Psoas muscle (tissue), 8 donors: ENCODE measurements around the gene HOXB1. TPM values are rescaled to one million over a fixed set of nuclear protein-coding genes. Genes with fewer than 3 reads are reported as not detected.
"Not testable (repeated sequence)": the region's sequence is repeated elsewhere in the genome, so short reads cannot be mapped to it uniquely, and the experiment has no call there.

Experiments used
- ATAC-seq, 4 donors: fragments of 200-7000 bp; cut with Tn5 transposase; one replicate each; pipeline ENCODE4 v1.9.1; 2020; ENCODE audit warnings: moderate library complexity in 3 of 4, mild to moderate bottlenecking in 2 of 4
- DNase-seq, 2 donors: peaks; one replicate each; pipeline ENCODE4 v3.0.0-alpha.2; 2020
- H3K27ac ChIP-seq: fragments of 200-600 bp; one replicate; pipeline ENCODE4 v1.8.0; 2022
- H3K27me3 ChIP-seq, 3 donors: fragments of 200-600 bp in 1 of 3; one replicate each; pipeline versions ENCODE4 v1.6.1 to v1.8.0; 2013 to 2022; ENCODE audit warnings: low read length in 2 of 3, mild to moderate bottlenecking in 2 of 3, moderate library complexity in 1 of 3; ENCODE audit not compliant: insufficient read depth in 3 of 3
- H3K36me3 ChIP-seq, 2 donors: fragments of 200-600 bp in 1 of 2; one replicate each; pipeline versions ENCODE4 v1.6.1 to v1.8.0; 2013 to 2022; ENCODE audit warnings: low read depth in 1 of 2, mild to moderate bottlenecking in 1 of 2, moderate library complexity in 1 of 2; ENCODE audit not compliant: insufficient read depth in 1 of 2
- H3K4me1 ChIP-seq: fragments of 200-600 bp; one replicate; pipeline ENCODE4 v1.8.0; 2022
- H3K4me3 ChIP-seq: fragments of 200-600 bp; one replicate; pipeline ENCODE4 v1.8.0; 2022; ENCODE audit warnings: mild to moderate bottlenecking
- H3K9me3 ChIP-seq: fragments of 200-600 bp; one replicate; pipeline ENCODE4 v1.8.0; 2022
- CTCF ChIP-seq: fragments of 200-600 bp; IDR thresholded peaks from one replicate; pipeline ENCODE4 v1.8.0; 2022; ENCODE audit warnings: antibody characterized with exemption
- WGBS, 3 donors: extraction: QIAGEN DNeasy Blood & Tissue Kit; methylation state at CpG; one replicate each; pipeline versions ENCODE4 v1.1.6 to v1.1.7; 2013; 5-methylcytosine and 5-hydroxymethylcytosine counted together
- intact Hi-C, 2 donors: fragments of 100-400 bp; cut with DNase I; formaldehyde crosslinking; loops; one replicate each; pipeline versions ENCODE4 v1.11.0 to v1.14.2; 2022
- polyA plus RNA-seq, 3 donors: library from polyadenylated mRNA; stranded (reverse); fragments of 200-250 nt; gene quantifications; one replicate each; pipeline ENCODE4 v1.2.3, GENCODE V29; 2013
- total RNA-seq, 4 donors: library from RNA; stranded (reverse); fragmentation: NEBNext Ultra II Directional in 2 of 4; extraction: Animal tissue kit (Norgen Biotek cat#: 25700) in 2 of 4; gene quantifications; one replicate each; pipeline versions ENCODE4 v1.2.1 to v1.2.4, GENCODE V29; 2021 to 2023
- donor health status: healthy with polysubstance abuse.
- donor health status: DM: no; HTN: no; CAD: no; lungs with moderate emphysema.
- donor health status: Bipolar disorder and iron deficiency.
- donor health status: healthy.
- donor health status: DM: yes; HTN: yes; CAD: no.
- donor health status: DM: no; HTN: no; CAD: no.
- donor health status: DM: no; HTN: no; CAD: no.
- donor health status: DM: yes; HTN: yes; CAD: no.

The HOXB1 gene
- total and polyA plus RNA-seq, 7 donors: not detected

GRCh38 chr17:48513666-48514455 lies 16.9 kb downstream of the HOXB1 start:
- H3K4me3 ChIP-seq: no peak overlapping the region
- no peak overlapping the region for H3K27ac ChIP-seq
- ATAC-seq: no peak
- no peak for DNase-seq
- H3K27me3 ChIP-seq: peaks cover 0 to 31% (median 5%) of the 10 kb centered on the region in 3 donors
- no peaks in the 10 kb centered on the region for H3K36me3 ChIP-seq
- intact Hi-C loops: no loop called here
- WGBS, 3 donors: 70 to 79% (median 72%) methylated on average over 6 of the region's 6 CpGs
- no peaks in the 10 kb centered on the region for H3K9me3 ChIP-seq
- H3K4me1 ChIP-seq: no peaks in the 10 kb centered on the region
- no peak for TF ChIP-seq CTCF

GRCh38 chr17:48513097-48513496 lies 17.7 kb downstream of the HOXB1 start:
- peaks cover 4 to 38% (median 5%) of the 10 kb centered on the region in 3 donors for H3K27me3 ChIP-seq
- H3K9me3 ChIP-seq: no peaks in the 10 kb centered on the region
- H3K4me1 ChIP-seq: no peaks in the 10 kb centered on the region
- no peak for DNase-seq
- no peak for ATAC-seq
- no peak overlapping the region for H3K4me3 ChIP-seq
- intact Hi-C loops: no loop called here
- no peaks in the 10 kb centered on the region for H3K36me3 ChIP-seq
- no peak overlapping the region for H3K27ac ChIP-seq
- TF ChIP-seq CTCF: no peak
- WGBS, 3 donors: 58 to 66% (median 63%) methylated on average over 7 of the region's 7 CpGs

GRCh38 chr17:48510761-48511604 lies 19.8 kb downstream of the HOXB1 start:
- DNase-seq (no peak), ATAC-seq (no peak)
- WGBS, 3 donors: 78 to 84% (median 82%) methylated on average over 7 of the region's 7 CpGs
- peaks cover 5 to 42% (median 6%) of the 10 kb centered on the region in 3 donors for H3K27me3 ChIP-seq
- H3K4me1 ChIP-seq: no peaks in the 10 kb centered on the region
- H3K9me3 ChIP-seq: no peaks in the 10 kb centered on the region
- H3K27ac ChIP-seq: no peak overlapping the region
- no peak overlapping the region for H3K4me3 ChIP-seq
- no peak for TF ChIP-seq CTCF
- no peaks in the 10 kb centered on the region for H3K36me3 ChIP-seq
- intact Hi-C loops: no loop called here

- DNase-seq (no peak), ATAC-seq (no peak)
- no peak for TF ChIP-seq CTCF
- Histone ChIP-seq H3K9me3 (no peaks in the 10 kb centered on the region), H3K36me3 (no peaks in the 10 kb centered on the region), H3K27me3 (peaks cover 5 to 38% (median 6%) of the 10 kb centered on the region in 3 donors), H3K4me3 (no peak overlapping the region), H3K27ac (no peak overlapping the region), H3K4me1 (no peaks in the 10 kb centered on the region)
- intact Hi-C loops: no loop called here
- WGBS, 3 donors: 93 to 97% (median 97%) methylated on average over 2 of the region's 2 CpGs
These were observed 20.4 kb downstream of the HOXB1 start for GRCh38 chr17:48510381-48510760.

- ATAC-seq, H3K4me3 ChIP-seq, intact Hi-C loops, H3K36me3 ChIP-seq, H3K9me3 ChIP-seq, DNase-seq, H3K4me1 ChIP-seq, H3K27ac ChIP-seq: not testable (repeated sequence)
- peaks cover 5 to 31% (median 6%) of the 10 kb centered on the region in 3 donors for H3K27me3 ChIP-seq
- WGBS, 3 donors: 95 to 96% (median 96%) methylated on average over 7 of the region's 7 CpGs
These were observed 21.1 kb downstream of the HOXB1 start for GRCh38 chr17:48509708-48510107.
